Thymus (tissue), 11 donors: ENCODE data around the gene PLCB1. TPM values are rescaled to one million over a fixed set of nuclear protein-coding genes. Genes with fewer than 3 reads are reported as not detected.

Source experiments
- DNase-seq, 9 donors: peaks; one replicate each; pipeline ENCODE4 v3.0.0-alpha.2; 2013; ENCODE audit warnings: low spot score in 9 of 9, low read depth in 6 of 9, missing footprints in 1 of 9
- H3K27ac ChIP-seq, 2 donors: one replicate each; pipeline ENCODE4 v1.5.1; 2013; ENCODE audit warnings: control low read depth in 1 of 2, low read depth in 1 of 2, low read length in 1 of 2, mild to moderate bottlenecking in 1 of 2, moderate library complexity in 1 of 2
- H3K27me3 ChIP-seq, 2 donors: one replicate each; pipeline ENCODE4 v1.5.1; 2013; ENCODE audit warnings: low read length in 1 of 2; ENCODE audit not compliant: control insufficient read depth in 2 of 2, insufficient read depth in 1 of 2
- H3K36me3 ChIP-seq, 2 donors: one replicate each; pipeline ENCODE4 v1.5.1; 2013; ENCODE audit warnings: low read length in 1 of 2, mild to moderate bottlenecking in 1 of 2, moderate library complexity in 1 of 2; ENCODE audit not compliant: control insufficient read depth in 2 of 2, insufficient read depth in 2 of 2
- H3K4me1 ChIP-seq, 2 donors: one replicate each; pipeline ENCODE4 v1.5.1; 2013; ENCODE audit warnings: low read length in 2 of 2; ENCODE audit not compliant: control insufficient read depth in 2 of 2, insufficient read depth in 2 of 2
- H3K4me3 ChIP-seq, 2 donors: one replicate each; pipeline ENCODE4 v1.5.1; 2013; ENCODE audit warnings: low read length in 2 of 2, control low read depth in 1 of 2, mild to moderate bottlenecking in 1 of 2
- H3K9me3 ChIP-seq, 2 donors: one replicate each; pipeline ENCODE4 v1.5.1; 2013; ENCODE audit warnings: low read length in 1 of 2, mild to moderate bottlenecking in 1 of 2; ENCODE audit not compliant: control insufficient read depth in 2 of 2, insufficient read depth in 1 of 2
- whole genome bisulfite sequencing: extraction: QIAGEN DNeasy Blood & Tissue Kit; methylation state at CpG from one replicate; pipeline ENCODE4 v1.1.7; 2013; 5-methylcytosine and 5-hydroxymethylcytosine counted together
- polyA plus RNA-seq: library from polyadenylated mRNA; stranded (reverse); fragments of 200-250 nt; gene quantifications from one replicate; pipeline ENCODE4 v1.2.3, GENCODE V29; 2013
- total RNA-seq: library from RNA; stranded (reverse); fragments of 120-200 nt; gene quantifications from one replicate; pipeline ENCODE4 v1.2.4, GENCODE V29; 2013
- donor health status: healthy.

Gene PLCB1
- total and polyA plus RNA-seq, 2 donors, result 4.1 to 4.7 TPM

- 85% methylated on average over 2 of the region's 2 CpGs for WGBS
These were observed 55.7 kb downstream of the PLCB1 start for GRCh38 chr20:8187740-8188139.

GRCh38 chr20:8190043-8190880 is 58.2 kb downstream of the PLCB1 start:
- 97% methylated on average over 7 of the region's 7 CpGs for WGBS

More at GRCh38 chr20:8187740-8188139, 55.7 kb downstream of the PLCB1 start:
- H3K4me1 ChIP-seq, result no peaks in the 10 kb centered on the region
- H3K27ac ChIP-seq, result no peak overlapping the region
- H3K36me3 ChIP-seq, result no peaks in the 10 kb centered on the region
- H3K4me3 ChIP-seq, result no peak overlapping the region
- H3K9me3 ChIP-seq, result no peaks in the 10 kb centered on the region
- no peaks in the 10 kb centered on the region for H3K27me3 ChIP-seq
- no peak for DNase-seq

GRCh38 chr20:8194721-8195120 is 62.7 kb downstream of the PLCB1 start:
- H3K4me1 ChIP-seq, result no peaks in the 10 kb centered on the region
- H3K4me3 ChIP-seq, result no peak overlapping the region
- H3K36me3 ChIP-seq, result no peaks in the 10 kb centered on the region
- H3K27me3 ChIP-seq, result no peaks in the 10 kb centered on the region
- DNase-seq, result no peak
- peaks cover 0 to 2% of the 10 kb centered on the region in 2 donors for H3K9me3 ChIP-seq
- H3K27ac ChIP-seq, result no peak overlapping the region

More at GRCh38 chr20:8190043-8190880, 58.2 kb downstream of the PLCB1 start:
- Histone ChIP-seq H3K9me3 (peaks cover 0 to 2% of the 10 kb centered on the region in 2 donors), H3K4me1 (no peaks in the 10 kb centered on the region), H3K27ac (no peak overlapping the region), H3K36me3 (no peaks in the 10 kb centered on the region), H3K4me3 (no peak overlapping the region), H3K27me3 (no peaks in the 10 kb centered on the region)
- no peak for DNase-seq

GRCh38 chr20:8196096-8196495 is 64.0 kb downstream of the PLCB1 start:
- WGBS, result 96% methylated on average over 1 of the region's 1 CpG
- Histone ChIP-seq H3K9me3 (peaks cover 0 to 2% of the 10 kb centered on the region in 2 donors), H3K27me3 (no peaks in the 10 kb centered on the region), H3K4me1 (no peaks in the 10 kb centered on the region), H3K36me3 (no peaks in the 10 kb centered on the region), H3K27ac (no peak overlapping the region), H3K4me3 (no peak overlapping the region)
- no peak for DNase-seq

GRCh38 chr20:8200220-8200619 is 68.2 kb downstream of the PLCB1 start:
- H3K27ac ChIP-seq, result no peak overlapping the region
- no peak overlapping the region for H3K4me3 ChIP-seq
- DNase-seq, result no peak
- no peaks in the 10 kb centered on the region for H3K27me3 ChIP-seq
- no peaks in the 10 kb centered on the region for H3K36me3 ChIP-seq
- H3K4me1 ChIP-seq, result no peaks in the 10 kb centered on the region
- peaks cover 0 to under 1% of the 10 kb centered on the region in 2 donors for H3K9me3 ChIP-seq

GRCh38 chr20:8203366-8203765 is 71.3 kb downstream of the PLCB1 start:
- Histone ChIP-seq H3K36me3 (no peaks in the 10 kb centered on the region), H3K27me3 (no peaks in the 10 kb centered on the region), H3K27ac (no peak overlapping the region), H3K9me3 (no peaks in the 10 kb centered on the region), H3K4me3 (no peak overlapping the region), H3K4me1 (no peaks in the 10 kb centered on the region)
- WGBS, result 94% methylated on average over 1 of the region's 1 CpG
- no peak for DNase-seq

GRCh38 chr20:8205996-8206395 is 73.9 kb downstream of the PLCB1 start:
- H3K36me3 ChIP-seq, result no peaks in the 10 kb centered on the region
- no peaks in the 10 kb centered on the region for H3K9me3 ChIP-seq
- no peaks in the 10 kb centered on the region for H3K4me1 ChIP-seq
- WGBS, result 95% methylated on average over 1 of the region's 1 CpG
- DNase-seq, result no peak
- no peak overlapping the region for H3K4me3 ChIP-seq
- no peaks in the 10 kb centered on the region for H3K27me3 ChIP-seq
- no peak overlapping the region for H3K27ac ChIP-seq

GRCh38 chr20:8208226-8208625 is 76.2 kb downstream of the PLCB1 start:
- Histone ChIP-seq H3K27me3 (no peaks in the 10 kb centered on the region), H3K9me3 (no peaks in the 10 kb centered on the region), H3K36me3 (no peaks in the 10 kb centered on the region), H3K27ac (no peak overlapping the region), H3K4me1 (peaks cover 2% of the 10 kb centered on the region in 2 donors), H3K4me3 (no peak overlapping the region)
- no peak for DNase-seq
- 100% methylated on average over 1 of the region's 1 CpG for WGBS

- H3K27ac ChIP-seq, result no peak overlapping the region
These were observed 77.0 kb downstream of the PLCB1 start for GRCh38 chr20:8209061-8209460.

More at GRCh38 chr20:8209061-8209460, 77.0 kb downstream of the PLCB1 start:
- 19% methylated on average over 2 of the region's 2 CpGs for WGBS
- Histone ChIP-seq H3K4me3 (no peak overlapping the region), H3K4me1 (peaks cover 7 to 8% of the 10 kb centered on the region in 2 donors), H3K27me3 (no peaks in the 10 kb centered on the region), H3K9me3 (no peaks in the 10 kb centered on the region), H3K36me3 (no peaks in the 10 kb centered on the region)
- peak in 1 of 9 donors; percentile 13 for DNase-seq
